H1 (cell line): ENCODE data around the gene EPHA8. TPM values are rescaled to one million over a fixed set of nuclear protein-coding genes. Genes with fewer than 3 reads are reported as not detected.

Experiments
- microRNA-seq, 2 experiments: library from miRNA; unstranded; fragments of <30 nt; microRNA quantifications; one replicate each; pipeline versions ENCODE4 to v1.2.0, GENCODE V29; 2016 to 2020; ENCODE audit warnings: borderline microRNAs expressed in 2 of 2, borderline number of aligned reads in 2 of 2, borderline replicate concordance in 1 of 2
- polyA plus RNA-seq, 7 experiments: library from polyadenylated mRNA; depleted of rRNA in 3 of 7; stranded (reverse) in 5 of 7; unstranded in 2 of 7; fragments of >200 nt in 5 of 7; fragments of 200-250 nt in 2 of 7; gene quantifications; 1 replicate in 5 of 7; 2 replicates in 1 of 7; 4 replicates in 1 of 7; pipeline versions ENCODE4 v1.2.1 to v1.2.3, GENCODE V29; 2011 to 2013; ENCODE audit warnings: missing spikeins in 2 of 7, mixed read lengths in 2 of 7
- small RNA-seq: library from polyadenylated mRNA; stranded (forward); fragments of <200 nt; extraction: miRNeasy Mini kit (QIAGEN cat#:217004); gene quantifications from one replicate; pipeline ENCODE3, GENCODE V24; 2013; ENCODE audit not compliant: insufficient read depth
- total RNA-seq: library from RNA; stranded (reverse); fragmentation: NEBNext Ultra II Directional; extraction: Animal tissue kit (Norgen Biotek cat#: 25700); gene quantifications from 2 replicates; pipeline ENCODE4 v1.2.1, GENCODE V29; 2021

Gene EPHA8
- total and polyA plus RNA-seq, 2 of the 8 experiments (the other 6 are each of a cell fraction or from before 2014, with no cell fraction given) = 4.0 to 8.4 TPM

Small RNA genes lying within 50 kb of the gene (microRNA-seq; reads per million reads assigned to microRNA genes)
- 0 reads per million in 2 experiments for gene MIR6127

Small RNA genes lying within 50 kb of the gene (small RNA-seq; reads per million reads assigned to genes)
- gene MIR6127 = not detected

Other genes with a start within 250 kb of the EPHA8 start
- 16.6 and 19.3 TPM in 2 replicates for gene ZBTB40, start 111.6 kb upstream of the EPHA8 start, total RNA-seq
- 3.1 and 5.1 TPM in 2 replicates for gene ZBTB40, start 111.6 kb upstream of the EPHA8 start, polyA plus RNA-seq (2011; rRNA removed)
- gene C1QA, start 73.1 kb downstream of the EPHA8 start, total RNA-seq = not detected in 2 replicates
- gene C1QA, start 73.1 kb downstream of the EPHA8 start, polyA plus RNA-seq (2011; rRNA removed) = not detected in 2 replicates
- not detected in 2 replicates for gene C1QC, start 80.1 kb downstream of the EPHA8 start, total RNA-seq
- gene C1QC, start 80.1 kb downstream of the EPHA8 start, polyA plus RNA-seq (2011; rRNA removed) = not detected in 2 replicates
- gene C1QB, start 89.7 kb downstream of the EPHA8 start, total RNA-seq = not detected in 2 replicates
- gene C1QB, start 89.7 kb downstream of the EPHA8 start, polyA plus RNA-seq (2011; rRNA removed) = not detected in 2 replicates
- 15.7 and 17.2 TPM in 2 replicates for gene EPHB2, start 147.3 kb downstream of the EPHA8 start, total RNA-seq
- 15.8 and 23.8 TPM in 2 replicates for gene EPHB2, start 147.3 kb downstream of the EPHA8 start, polyA plus RNA-seq (2011; rRNA removed)